SW 1271 (cell line): ENCODE measurements around the gene ZNF174.
A peak's percentile ranks its signal among the peaks of the same experiment; 100 is the strongest.

Experiments used
- DNase-seq, 2 experiments: peaks; one replicate each; lab custom pipeline; 2025; lab: John Stamatoyannopoulos, UW

The ZNF174 gene

DNA sequence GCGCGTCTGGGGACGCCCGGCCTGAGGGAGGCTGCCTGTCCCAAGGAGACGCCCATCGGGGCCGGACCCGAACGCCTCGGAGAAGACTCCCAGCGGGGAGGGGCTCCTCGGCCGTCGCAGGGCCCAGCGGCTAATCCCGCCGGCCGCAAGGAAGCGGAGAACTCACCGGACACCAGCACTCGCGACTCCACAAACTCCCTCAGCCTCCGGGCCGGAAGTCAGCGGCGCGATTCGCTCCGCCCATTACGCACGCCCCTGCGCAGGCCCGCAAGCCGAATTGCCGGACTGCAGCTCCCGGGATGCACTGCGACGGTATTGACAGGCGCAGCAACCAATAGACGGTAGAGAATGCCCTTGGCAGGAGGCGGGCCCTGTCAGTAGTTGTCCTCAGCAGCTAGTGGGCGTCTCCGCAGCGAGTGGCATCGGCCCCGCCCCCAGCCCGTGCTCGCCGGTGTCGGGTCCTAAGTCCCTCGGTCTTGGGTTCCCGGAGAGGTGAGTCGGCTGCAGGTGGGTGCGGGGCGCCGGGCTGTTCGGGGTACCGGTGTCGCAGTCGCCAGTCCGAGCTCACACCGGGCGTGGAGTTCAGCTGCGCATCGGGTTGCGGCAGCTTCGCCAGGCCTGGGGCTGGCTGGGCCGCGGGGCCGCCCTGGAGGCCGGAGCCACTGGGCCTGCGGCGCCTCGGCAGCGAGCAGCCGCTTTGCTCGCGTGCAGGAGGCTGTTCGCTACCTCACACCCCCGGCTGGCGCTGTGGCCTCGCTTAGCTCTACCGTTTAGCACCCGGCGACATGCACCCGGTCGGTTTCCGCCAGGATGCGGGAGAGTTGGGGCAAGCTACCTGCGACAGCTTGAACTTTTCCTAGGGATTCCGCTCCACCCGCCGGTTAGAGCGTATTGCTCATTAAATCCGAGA, at the start of gene ZNF174, which contains the start of gene ZSCAN32:
TSS of gene ZNF174 (plus strand) at position 437 of the 910 bp plus-strand sequence. CDS start 790 bp downstream, outside the sequence.
TSS of gene ZSCAN32 (minus strand) at position 226 of the 910 bp plus-strand sequence. CDS start 3,447 bp downstream, outside the sequence.
- peak; percentile 81 to 97 for DNase-seq

DNA sequence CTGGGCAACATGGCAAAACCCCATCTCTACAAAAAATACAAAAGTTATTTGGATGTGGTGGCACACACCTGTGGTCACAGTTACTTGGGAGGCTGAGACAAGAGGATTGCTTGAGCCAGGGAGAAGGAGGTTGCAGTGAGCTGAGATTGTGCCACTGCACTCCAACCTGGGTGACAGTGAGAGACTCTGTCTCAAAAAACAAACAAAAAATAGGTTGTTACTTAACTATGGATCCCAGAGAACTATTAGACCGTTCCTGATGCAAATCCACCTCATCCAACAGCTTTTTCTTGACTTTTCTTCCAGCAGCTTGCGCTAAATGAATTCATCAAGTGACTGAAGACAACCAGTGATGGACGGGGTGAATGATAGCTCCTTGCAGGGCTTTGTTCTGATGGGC, 45.4 kb upstream of the ZNF174 start, which contains the start of gene OR2C1:
TSS of gene OR2C1 (plus strand) at position 301 of the 400 bp plus-strand sequence. CDS start at position 353, 52 bp downstream.
- no peak for DNase-seq

DNA sequence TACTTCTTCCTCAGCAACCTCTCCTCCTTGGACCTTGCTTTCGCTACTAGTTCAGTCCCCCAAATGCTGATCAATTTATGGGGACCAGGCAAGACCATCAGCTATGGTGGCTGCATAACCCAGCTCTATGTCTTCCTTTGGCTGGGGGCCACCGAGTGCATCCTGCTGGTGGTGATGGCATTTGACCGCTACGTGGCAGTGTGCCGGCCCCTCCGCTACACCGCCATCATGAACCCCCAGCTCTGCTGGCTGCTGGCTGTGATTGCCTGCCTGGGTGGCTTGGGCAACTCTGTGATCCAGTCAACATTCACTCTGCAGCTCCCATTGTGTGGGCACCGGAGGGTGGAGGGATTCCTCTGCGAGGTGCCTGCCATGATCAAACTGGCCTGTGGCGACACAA, 44.9 kb upstream of the ZNF174 start:
- no peak for DNase-seq

DNA sequence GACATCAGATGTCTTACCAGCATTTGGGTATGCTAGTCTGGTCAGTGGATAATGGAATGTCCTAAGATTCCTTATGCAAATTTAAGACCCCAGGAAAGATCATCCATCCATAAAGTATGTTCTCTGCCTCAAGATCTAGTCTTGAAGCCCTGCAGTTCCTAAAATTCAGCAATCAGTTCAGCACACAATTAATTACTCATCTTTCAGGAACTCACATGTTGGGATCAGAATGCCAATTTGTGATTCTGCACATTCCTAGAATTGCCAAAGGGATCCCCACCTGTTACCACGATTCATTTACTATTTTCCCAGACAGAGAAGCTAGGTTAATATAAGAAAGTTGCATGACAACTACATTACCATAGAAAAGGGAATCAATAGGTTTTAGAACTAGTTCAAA, 42.1 kb upstream of the ZNF174 start:
- peak in 1 of 2 experiments; percentile 1 for DNase-seq

DNA sequence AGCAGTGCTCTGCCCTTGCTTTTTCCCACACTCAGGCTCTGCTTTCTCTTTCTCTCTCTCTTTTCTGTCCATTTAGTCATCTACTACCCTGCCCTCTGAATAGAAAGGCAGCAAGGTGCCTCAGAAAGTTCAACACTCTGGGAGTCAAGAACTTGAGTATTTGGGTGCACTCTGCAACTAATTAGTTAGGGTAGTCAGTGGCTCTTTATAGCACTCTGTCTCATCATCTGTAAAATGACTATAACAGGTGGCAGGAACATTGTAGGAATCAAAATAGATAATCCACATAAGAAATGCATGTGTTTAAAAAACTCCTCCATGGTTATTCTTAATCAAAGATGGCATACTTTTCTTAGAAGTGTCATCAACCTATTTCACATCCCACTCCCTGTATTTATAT, 38.1 kb upstream of the ZNF174 start:
- DNase-seq, result no peak

DNA sequence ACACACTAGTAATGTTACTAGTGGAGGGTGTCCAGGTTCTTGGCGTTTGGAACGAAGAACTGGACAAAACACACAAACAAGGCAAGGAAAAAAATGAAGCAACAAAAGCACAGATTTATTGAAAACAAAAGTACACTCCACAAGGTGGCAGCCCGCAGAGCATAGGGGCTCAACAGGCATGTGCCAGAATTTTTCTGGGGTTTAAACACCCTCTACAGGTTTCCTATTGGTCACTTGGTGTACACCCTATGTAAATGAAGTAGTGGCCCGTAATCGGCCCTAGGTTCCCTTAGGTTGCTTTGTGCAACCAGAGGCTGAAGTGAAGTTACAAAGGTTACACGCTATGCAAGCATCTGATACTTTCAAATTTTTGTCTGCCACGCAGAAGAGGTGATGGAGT, 37.2 kb upstream of the ZNF174 start:
- DNase-seq, result no peak

DNA sequence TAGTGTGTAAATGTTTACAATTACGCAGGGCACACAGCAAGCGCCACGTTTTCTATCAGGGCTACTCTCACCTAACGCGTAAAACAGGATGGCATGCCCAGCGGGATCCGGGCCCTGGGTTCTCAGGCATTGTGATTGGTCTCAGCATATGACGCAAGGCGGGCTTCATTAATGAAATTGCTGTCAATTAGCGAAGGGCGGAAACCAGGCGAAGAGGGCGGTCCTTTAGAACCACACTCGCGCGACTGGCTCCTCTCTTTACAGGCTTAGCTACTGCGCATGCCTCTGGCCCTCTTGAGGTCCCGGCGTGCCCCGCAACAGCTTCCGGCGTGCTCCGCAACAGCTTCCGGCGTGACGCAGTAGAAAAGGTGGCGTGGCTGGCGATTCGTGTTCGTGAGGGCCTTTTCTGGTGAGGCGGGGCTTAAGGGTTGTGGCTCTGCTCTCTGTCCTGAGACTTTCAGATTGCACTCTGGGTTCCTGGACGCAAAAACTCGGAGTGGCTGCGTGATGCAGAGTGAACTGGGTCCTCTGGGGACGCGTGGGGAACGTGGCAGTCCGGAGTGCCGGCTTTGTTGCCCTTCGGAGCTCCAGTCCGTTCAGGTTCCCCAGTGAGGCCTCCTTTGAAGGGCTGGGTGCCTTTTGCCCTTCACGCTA, 36.1 kb upstream of the ZNF174 start:
- DNase-seq, result no peak

DNA sequence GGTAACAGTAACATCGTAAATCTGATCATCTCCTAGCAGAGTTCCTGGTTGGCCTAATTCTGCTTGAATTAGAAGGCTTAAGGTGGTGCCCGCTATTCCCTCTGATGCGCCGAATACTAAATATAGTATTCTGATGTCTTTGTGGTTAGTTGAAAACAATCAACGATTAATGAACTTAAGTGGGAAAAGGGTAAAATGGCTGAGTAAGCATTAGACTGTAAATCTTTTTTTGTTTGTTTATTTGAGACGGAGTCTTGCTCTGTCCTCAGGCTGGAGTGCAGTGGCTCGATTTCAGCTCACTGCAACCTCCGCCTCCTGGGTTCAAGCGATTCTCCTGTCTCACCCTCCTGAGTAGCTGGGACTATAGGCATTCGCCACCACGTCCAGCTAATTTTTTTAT, 31.9 kb upstream of the ZNF174 start:
- DNase-seq, result no peak

DNA sequence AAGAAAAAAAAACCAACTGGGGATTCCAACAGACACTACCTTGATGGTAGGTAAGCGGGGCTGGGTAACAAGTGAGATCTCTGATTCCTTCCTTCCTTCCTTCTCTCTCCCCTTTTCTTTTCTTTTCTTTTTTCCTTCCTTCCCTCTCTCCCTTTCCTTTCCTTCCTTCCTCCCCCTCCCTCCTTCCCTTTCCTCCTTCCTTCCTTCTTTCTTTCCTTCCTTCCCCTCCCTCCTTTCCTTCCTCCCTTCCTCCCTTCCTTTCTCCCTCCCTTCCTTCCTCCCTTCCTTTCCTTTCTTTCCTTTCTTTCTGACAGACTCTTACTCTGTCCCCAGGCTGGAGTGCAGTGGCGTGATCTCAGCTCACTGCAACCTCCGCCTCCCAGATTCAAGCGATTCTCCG, 25.3 kb upstream of the ZNF174 start:
- no peak for DNase-seq

DNA sequence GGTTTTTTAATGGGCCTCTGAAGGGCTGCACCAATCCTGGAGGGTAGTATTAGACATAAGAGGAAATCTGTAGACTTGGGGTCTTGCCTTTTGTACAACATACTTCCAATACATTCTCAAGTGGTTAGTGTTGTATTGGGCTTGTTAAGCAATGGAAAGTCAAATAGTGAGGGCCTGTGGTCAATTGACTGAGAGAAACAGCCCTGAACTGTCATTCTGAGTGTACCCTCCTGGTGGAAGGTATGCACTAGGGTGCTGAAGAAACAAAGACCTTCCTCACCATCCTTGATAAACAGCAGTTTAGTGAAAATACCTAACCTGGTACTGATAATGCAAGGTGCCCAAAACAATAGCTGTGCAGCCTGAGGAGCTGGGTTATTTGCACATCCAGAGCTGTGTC, 23.1 kb upstream of the ZNF174 start:
- DNase-seq, result no peak

DNA sequence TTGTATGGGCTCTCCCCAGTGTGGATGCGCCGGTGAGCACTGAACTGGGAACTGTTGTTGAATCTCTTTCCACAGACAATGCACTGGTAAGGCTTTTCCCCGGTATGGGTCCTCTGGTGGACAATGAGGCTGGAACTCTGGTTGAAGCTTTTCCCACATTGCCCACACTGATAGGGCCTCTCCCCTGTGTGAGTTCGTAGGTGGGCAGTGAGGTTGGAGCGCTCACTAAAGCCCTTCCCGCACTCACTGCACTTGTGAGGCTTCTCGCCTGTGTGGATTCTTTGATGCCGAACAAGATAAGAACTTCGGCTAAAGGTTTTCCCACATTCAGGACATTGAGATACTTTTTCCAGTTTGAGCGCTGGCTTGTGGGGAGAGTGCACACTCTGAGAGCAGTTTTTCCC, 18.0 kb upstream of the ZNF174 start:
- no peak for DNase-seq

DNA sequence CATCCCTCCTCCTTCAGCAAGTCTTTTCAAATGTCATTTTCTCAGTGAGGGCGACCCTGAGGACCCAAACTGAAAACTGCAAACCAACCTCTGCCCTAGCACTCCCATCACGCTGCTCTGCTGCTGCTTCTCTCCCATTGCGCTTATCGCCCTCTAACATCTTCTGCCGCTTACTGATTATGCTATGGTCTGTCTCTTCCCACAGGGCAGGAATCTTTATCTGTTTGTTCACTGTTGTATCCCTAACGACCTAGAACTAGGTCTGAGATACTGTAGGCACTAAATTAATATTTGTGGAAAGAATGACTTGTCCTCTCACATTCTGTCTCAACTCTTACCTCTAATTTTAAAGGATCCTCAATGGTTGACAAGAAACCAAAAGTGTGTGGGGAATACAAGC, 12.7 kb upstream of the ZNF174 start:
- DNase-seq, result no peak

DNA sequence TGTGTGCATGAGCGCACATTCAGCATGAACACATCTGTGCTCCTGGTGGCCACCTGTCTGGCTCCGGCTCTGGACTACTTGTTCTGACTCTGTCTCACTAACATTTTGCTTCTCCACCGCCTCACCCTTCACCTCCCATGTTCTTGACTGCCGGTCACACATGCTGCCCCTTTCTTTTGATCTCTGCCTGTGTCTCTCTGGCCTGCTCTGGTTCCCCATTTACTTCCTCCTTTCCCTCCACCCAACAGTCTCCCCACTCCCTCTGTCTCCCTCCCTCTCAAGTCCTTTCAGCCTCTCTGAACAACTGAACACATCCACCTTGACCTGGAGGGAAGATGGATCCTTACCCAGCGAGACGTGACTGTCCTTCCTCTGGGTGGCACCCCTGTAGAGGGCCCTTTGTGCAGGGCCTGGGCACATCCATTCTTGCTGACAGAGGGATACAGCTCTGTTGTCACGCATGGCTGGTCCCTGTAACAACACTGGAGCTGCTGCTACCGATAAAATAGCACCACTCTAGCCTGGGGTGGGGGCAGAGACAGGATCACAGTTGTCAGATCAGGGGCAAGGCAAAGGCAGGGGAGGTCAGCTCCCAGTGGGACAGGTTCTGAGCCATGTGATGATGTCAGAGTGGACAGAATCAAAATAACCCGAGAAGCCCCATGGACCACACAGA, 11.2 kb upstream of the ZNF174 start:
- DNase-seq, result no peak

DNA sequence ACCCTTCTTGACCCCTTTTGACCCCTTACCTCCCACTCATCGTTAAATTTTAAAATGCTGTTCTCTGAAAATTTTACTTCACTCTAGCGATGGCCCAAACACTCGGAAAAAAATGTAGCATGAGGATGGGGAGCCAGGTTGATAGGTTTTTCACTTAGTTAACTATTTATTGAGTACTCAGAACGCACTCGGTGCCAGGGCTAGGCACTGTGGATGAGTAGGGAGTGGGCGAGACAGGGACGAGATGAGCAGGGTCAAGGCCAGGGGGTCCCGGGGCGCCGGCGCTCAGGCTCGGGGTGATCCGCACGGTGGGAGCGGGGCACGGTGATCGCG, 603 bp upstream of the ZNF174 start:
- no peak for DNase-seq

DNA sequence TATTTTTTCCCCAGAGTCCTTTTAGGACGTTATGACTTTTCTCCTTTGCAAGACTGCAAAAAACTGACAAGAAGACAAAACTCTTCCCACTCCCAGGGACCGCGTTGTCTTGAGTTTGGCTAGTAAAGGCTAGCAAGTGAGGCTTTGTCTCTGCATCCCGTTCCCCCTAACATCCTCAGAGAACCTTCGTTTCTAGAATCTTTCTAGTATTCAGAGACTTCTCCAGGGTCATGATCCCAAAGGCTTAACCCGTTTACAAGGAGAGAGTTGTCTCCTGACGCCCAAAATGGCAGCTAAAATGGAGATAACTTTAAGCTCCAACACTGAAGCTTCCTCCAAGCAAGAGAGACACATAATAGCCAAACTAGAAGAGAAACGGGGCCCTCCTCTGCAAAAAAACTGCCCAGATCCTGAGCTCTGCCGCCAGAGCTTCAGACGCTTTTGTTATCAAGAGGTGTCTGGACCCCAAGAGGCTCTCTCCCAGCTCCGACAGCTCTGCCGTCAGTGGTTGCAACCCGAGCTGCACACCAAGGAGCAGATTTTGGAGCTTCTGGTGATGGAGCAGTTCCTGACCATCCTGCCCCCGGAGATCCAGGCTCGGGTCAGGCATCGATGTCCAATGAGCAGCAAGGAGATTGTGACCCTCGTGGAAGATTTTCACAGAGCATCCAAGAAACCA, 843 bp downstream of the ZNF174 start:
- DNase-seq, result no peak

DNA sequence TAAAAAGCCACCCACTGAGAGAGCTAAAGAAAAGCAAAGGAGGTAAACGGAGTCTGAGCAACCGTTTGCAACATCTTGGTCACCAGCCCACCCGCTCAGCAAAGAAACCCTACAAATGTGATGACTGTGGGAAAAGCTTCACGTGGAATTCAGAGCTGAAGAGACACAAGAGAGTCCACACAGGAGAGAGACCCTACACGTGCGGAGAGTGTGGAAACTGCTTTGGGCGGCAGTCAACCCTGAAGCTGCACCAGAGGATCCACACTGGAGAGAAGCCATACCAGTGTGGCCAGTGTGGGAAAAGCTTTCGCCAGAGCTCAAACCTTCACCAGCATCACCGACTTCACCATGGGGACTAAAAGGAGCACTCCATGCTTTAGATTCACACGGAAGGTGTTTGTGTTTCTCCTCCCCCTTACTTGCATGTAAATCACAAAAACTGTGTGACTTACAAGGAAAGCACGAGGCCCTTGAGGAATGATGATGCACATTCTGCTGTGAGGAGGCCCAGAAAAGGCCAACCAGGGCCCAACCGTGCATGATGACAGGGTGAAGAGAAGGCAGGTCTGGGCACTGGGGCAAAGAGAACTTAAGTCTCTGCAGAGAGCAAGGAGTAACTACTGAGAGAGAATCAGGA, 7.7 kb downstream of the ZNF174 start:
- no peak for DNase-seq

DNA sequence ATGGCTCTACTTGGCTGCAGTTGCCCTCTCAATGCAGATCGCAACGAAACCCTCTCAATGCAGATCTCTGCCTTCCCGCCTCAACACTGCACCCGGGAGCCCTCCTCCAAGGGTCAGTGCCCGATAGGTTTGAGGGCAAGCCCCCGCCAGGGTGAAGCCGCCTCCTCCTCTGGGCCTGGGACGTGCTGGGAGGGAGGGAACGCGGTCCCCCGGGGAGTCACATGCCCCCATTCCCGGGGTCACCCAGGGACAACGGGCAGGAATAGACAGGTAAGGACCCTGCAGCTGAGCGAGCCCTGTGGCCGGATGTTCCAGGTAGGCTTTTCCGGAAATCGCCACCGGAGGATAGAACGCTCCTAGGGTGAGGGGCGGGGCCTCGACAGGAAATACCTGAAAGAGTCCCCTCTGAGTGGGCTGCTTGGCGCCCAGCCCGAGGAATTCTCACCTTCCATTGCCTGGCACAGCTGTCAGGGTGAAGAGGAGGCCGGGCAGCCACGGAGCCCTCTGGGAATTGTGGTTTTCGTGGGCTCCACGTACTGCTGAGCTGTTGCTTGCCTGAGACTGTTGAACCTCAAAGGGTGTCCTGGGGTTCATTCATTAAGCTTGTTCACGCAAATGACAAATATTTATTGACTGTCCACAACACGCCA, 12.8 kb downstream of the ZNF174 start:
- no peak for DNase-seq

DNA sequence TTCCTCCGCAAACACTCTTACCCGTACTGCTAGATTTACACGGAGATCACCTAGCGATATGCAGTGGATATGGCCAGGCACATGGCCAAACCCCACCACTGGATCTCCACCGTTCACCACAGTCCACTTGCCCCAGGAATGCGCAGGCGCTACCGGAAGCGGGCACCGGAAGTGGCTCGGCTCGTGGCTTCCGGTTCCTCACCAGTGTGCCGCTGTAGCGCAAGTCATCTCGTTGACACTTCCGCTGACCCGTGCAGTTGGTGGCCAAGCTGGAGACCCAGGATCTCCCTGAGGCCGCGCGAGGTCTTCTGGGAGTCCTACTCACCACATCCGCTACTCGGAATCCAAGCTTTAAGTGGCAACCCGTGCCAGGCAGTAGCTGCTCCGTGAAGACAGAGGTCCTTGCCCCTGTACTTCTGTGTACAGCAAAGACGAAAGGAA, 30.8 kb downstream of the ZNF174 start:
- no peak for DNase-seq

DNA sequence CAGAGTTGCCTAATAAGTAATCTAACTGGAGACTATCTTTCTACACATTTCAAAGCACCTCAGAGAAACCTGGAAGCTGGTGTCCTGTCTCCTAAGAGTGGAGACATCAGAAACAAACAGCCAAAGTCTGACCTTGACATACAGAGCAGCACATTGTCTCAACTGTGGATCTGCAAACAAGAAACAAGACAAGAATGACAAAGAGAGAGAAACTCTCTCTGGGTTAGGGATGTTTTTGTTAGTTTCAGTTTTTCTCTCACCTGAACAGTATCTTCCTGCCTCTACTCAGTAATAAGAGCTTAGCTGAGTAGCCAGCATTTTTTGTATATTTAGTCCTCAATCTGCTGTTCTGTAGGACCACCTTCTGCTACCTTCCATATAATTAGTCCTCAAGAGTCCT, 33.4 kb downstream of the ZNF174 start:
- DNase-seq, result no peak

DNA sequence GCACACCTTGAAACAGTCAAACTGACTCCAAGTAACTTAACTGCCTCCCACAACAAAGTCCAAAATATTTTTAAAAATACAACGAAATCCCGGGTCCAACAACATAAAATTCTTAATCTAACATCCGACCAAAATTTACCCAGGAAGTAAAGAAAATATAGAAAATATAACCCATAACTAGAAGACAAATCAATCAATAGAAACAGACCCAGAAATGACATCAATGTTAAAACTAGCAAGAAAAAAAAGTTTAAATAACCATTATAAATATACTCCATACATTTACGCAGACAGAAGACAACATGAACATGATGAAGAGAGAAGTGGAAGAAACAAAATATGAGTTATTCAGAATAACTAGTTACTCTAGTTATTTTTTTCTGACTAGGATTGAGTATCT, 38.6 kb downstream of the ZNF174 start:
- no peak for DNase-seq
